Natural killer cell treated with Interleukin-12 subunit alpha and Interleukin-12 subunit beta and Interleukin-15 and Interleukin-18, amount 100 ng/mL, for 72 hours (primary cell): ENCODE data around the gene ATE1. TPM values are rescaled to one million over a fixed set of nuclear protein-coding genes. Genes with fewer than 3 reads are reported as not detected.
"Not testable (repeated sequence)": the region's sequence is repeated elsewhere in the genome, so short reads cannot be mapped to it uniquely, and the experiment has no call there.

ENCODE experiments used
- ATAC-seq, 2 donors: fragments of 150-1000 bp; cut with Tn5 transposase in 1 of 2; sonication (Bioruptor Pico), chemical (Tn5 transposase) in 1 of 2; 2 replicates each; pipeline ENCODE4 v1.10.0; 2021
- DNase-seq: peaks from one replicate; pipeline ENCODE4 v3.0.0; 2022; ENCODE audit warnings: low spot score
- H3K27ac Mint-ChIP-seq, 2 donors: 1 replicate in 1 of 2; 2 replicates in 1 of 2; pipeline ENCODE4 v1.8.0; 2022; ENCODE audit warnings: mixed read lengths in 2 of 2, mild to moderate bottlenecking in 1 of 2, moderate library complexity in 1 of 2
- H3K27me3 Mint-ChIP-seq, 2 donors: 1 replicate in 1 of 2; 2 replicates in 1 of 2; pipeline ENCODE4 v1.8.0; 2022; ENCODE audit warnings: mixed read lengths in 2 of 2
- H3K36me3 Mint-ChIP-seq: one replicate; pipeline ENCODE4 v1.8.0; 2022; ENCODE audit warnings: mixed read lengths
- H3K4me1 Mint-ChIP-seq, 2 donors: 1 replicate in 1 of 2; 2 replicates in 1 of 2; pipeline ENCODE4 v1.8.0; 2022; ENCODE audit warnings: low read depth in 2 of 2, mixed read lengths in 2 of 2, mild to moderate bottlenecking in 1 of 2
- H3K4me3 Mint-ChIP-seq: one replicate; pipeline ENCODE4 v1.8.0; 2022; ENCODE audit warnings: mixed read lengths
- H3K9me3 Mint-ChIP-seq: 2 replicates; pipeline ENCODE4 v1.8.0; 2022; ENCODE audit warnings: mixed read lengths
- total RNA-seq, 2 donors: library from RNA; stranded (reverse); gene quantifications; one replicate each; pipeline ENCODE4 v1.2.3, GENCODE V29; 2022

ATE1 gene
- total RNA-seq, 2 donors from 2014 or later = 27.7 to 32.6 TPM

- H3K9me3 Mint-ChIP-seq, H3K4me1 Mint-ChIP-seq, ATAC-seq, H3K4me3 Mint-ChIP-seq, H3K36me3 Mint-ChIP-seq, H3K27me3 Mint-ChIP-seq, DNase-seq, H3K27ac Mint-ChIP-seq: not testable (repeated sequence)
These were observed 101.1 kb downstream of the ATE1 start for GRCh38 chr10:121826773-121827172.

DNA sequence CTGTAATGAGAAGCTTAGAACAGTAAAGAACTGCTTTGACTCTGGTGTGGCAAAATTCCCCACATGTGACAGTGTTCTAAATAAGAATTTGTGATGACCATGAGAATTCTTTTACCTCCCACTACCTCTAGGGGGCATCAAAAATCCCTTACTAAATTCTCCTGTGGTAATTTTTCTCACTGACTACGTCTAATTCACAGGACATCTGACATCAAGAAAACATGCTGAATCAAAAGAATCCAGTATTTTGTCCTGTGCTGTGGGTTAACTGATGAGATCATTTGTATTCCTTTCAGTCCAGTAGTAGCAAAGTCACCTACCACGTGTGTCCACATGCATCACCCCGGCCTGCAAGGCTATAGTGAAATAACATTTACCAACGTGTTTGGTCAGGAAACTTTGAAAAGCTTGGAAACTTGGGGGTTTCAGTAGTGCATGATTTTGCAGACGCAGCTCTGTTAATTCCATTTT is 103.8 kb downstream of the ATE1 start:
- no peak for ATAC-seq
- Mint-ChIP-seq H3K4me1 (no peaks in the 10 kb centered on the region), H3K27me3 (no peaks in the 10 kb centered on the region), H3K27ac (no peak overlapping the region), H3K4me3 (no peak overlapping the region), H3K36me3 (no peaks in the 10 kb centered on the region), H3K9me3 (no peaks in the 10 kb centered on the region)
- no peak for DNase-seq

DNA sequence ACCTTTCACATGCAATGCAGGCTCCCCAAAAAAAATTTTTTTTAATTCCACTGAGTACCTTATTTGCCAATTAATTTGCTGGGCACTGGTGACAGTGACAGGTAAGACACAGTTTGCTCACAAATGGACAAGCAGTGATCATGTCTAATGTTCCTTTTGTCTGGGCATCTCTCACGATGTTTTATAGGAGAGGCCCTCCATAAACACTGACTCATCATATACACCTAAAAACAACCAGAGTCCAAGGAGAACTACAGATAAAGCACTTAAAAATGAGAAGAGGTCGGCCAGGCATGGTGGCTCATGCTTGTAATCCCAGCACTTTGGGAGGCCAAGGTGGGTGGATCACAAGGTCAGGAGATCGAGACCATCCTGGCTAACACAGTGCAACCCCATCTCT is 105.1 kb downstream of the ATE1 start:
- Mint-ChIP-seq H3K9me3 (no peaks in the 10 kb centered on the region), H3K27me3 (no peaks in the 10 kb centered on the region), H3K4me3 (no peak overlapping the region), H3K27ac (no peak overlapping the region), H3K4me1 (no peaks in the 10 kb centered on the region), H3K36me3 (no peaks in the 10 kb centered on the region)
- no peak for DNase-seq
- no peak for ATAC-seq

- peaks cover 0 to 3% of the 10 kb centered on the region in 2 donors for H3K4me1 Mint-ChIP-seq
These were observed 105.7 kb downstream of the ATE1 start for GRCh38 chr10:121822180-121822579.

GRCh38 chr10:121819049-121819448 is 108.8 kb downstream of the ATE1 start:
- no peak for DNase-seq
- Mint-ChIP-seq H3K27me3 (no peaks in the 10 kb centered on the region), H3K9me3 (no peaks in the 10 kb centered on the region), H3K4me1 (peaks cover 0 to 3% of the 10 kb centered on the region in 2 donors), H3K27ac (no peak overlapping the region), H3K36me3 (no peaks in the 10 kb centered on the region), H3K4me3 (no peak overlapping the region)
- no peak for ATAC-seq

More at GRCh38 chr10:121822180-121822579, 105.7 kb downstream of the ATE1 start:
- H3K27me3 Mint-ChIP-seq = no peaks in the 10 kb centered on the region
- ATAC-seq = no peak
- H3K9me3 Mint-ChIP-seq = no peaks in the 10 kb centered on the region
- no peak overlapping the region for H3K4me3 Mint-ChIP-seq
- no peak for DNase-seq
- H3K36me3 Mint-ChIP-seq = no peaks in the 10 kb centered on the region
- no peak overlapping the region for H3K27ac Mint-ChIP-seq

DNA sequence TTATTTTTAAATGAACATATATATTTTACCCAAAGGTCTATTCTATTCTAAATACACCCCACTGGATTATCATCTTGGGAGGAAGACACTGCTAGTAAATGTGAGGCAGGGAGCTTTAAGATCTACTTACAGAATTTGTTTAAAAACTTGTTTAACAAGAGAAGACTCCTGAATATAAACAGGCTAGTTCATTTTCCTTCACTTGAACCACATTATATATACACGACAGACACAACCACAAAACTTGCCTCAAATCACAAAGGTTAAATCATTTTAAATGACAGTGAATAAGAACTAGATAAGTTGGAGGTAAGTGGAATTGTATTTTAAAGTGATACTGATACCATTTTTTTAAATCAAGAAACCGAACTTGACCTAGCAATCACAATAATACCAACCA is 109.2 kb downstream of the ATE1 start:
- Mint-ChIP-seq H3K27me3 (no peaks in the 10 kb centered on the region), H3K4me3 (no peak overlapping the region), H3K9me3 (no peaks in the 10 kb centered on the region), H3K27ac (no peak overlapping the region), H3K36me3 (no peaks in the 10 kb centered on the region), H3K4me1 (peaks cover 0 to 3% of the 10 kb centered on the region in 2 donors)
- DNase-seq = no peak
- no peak for ATAC-seq

DNA sequence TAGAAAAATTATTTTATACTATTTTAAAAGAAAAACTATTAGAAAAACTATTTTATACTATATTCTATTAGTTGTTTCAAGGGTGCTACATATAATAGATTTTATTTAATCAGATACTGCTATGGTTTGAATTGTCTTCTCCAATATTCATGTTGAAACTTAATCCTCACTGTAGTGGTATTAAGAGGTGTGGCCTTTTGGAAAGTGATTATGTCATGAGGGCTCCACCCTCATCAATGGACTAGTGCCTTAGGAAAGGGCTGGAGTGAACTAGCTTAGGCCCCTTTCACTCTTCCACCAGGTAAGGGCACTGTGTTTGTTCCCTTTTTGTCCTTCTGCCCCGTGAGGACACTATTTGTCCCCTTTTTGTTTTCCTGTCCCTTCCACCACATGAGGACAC is 111.6 kb downstream of the ATE1 start:
- ATAC-seq (no peak), DNase-seq (no peak)
- Mint-ChIP-seq H3K27me3 (no peaks in the 10 kb centered on the region), H3K4me1 (peaks cover 0 to 3% of the 10 kb centered on the region in 2 donors), H3K36me3 (no peaks in the 10 kb centered on the region), H3K27ac (no peak overlapping the region), H3K9me3 (no peaks in the 10 kb centered on the region), H3K4me3 (no peak overlapping the region)

- Mint-ChIP-seq H3K27me3 (no peaks in the 10 kb centered on the region), H3K4me1 (peaks cover 0 to 3% of the 10 kb centered on the region in 2 donors), H3K27ac (no peak overlapping the region), H3K4me3 (no peak overlapping the region), H3K36me3 (no peaks in the 10 kb centered on the region), H3K9me3 (no peaks in the 10 kb centered on the region)
- DNase-seq = no peak
- no peak for ATAC-seq
These were observed 114.0 kb downstream of the ATE1 start for GRCh38 chr10:121813857-121814256.

- Mint-ChIP-seq H3K36me3 (no peaks in the 10 kb centered on the region), H3K27me3 (no peaks in the 10 kb centered on the region), H3K4me3 (no peak overlapping the region), H3K9me3 (no peaks in the 10 kb centered on the region), H3K27ac (no peak overlapping the region), H3K4me1 (peaks cover 0 to 3% of the 10 kb centered on the region in 2 donors)
- no peak for DNase-seq
- no peak for ATAC-seq
These were observed 114.5 kb downstream of the ATE1 start for GRCh38 chr10:121813211-121813815.

DNA sequence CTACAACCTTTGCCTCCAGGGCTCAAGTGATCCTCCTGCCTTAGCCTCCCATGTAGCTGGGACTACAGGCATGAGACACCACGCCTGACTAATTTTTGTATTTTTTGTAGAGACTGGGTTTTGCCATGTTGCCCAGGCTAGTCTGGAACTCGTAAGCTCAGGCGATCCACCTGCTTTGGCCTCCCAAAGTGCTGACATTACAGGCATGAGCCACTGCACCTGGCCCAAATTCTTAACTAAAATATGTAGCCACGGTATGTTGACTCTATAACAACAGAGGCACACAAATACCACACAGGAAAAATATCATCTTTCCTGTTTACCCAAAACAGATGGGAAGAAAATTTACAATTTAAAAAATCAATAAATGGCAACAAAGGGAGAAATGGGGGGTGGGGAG is 115.8 kb downstream of the ATE1 start:
- Mint-ChIP-seq H3K36me3 (no peaks in the 10 kb centered on the region), H3K27me3 (no peaks in the 10 kb centered on the region), H3K9me3 (no peaks in the 10 kb centered on the region), H3K4me1 (no peaks in the 10 kb centered on the region), H3K27ac (no peak overlapping the region), H3K4me3 (no peak overlapping the region)
- DNase-seq (no peak), ATAC-seq (no peak)

DNA sequence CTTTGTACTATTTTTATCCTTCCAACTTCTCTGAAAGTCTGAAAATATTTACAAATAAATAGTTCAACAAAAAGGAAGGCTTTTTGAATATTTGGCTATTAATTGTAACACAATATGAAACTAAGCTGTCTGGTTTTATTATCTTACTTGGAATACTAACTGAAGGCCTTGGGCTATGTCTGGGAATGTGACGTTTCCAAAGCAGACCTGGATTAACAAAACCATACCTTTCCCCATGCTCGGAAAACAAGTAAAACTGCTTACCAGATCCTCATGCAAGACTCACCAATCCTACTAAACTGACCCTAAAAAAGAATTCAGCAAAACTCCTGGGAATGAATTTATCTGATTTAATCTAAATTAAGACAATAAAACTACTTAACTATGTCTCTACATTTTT is 116.4 kb downstream of the ATE1 start:
- no peak overlapping the region for H3K4me3 Mint-ChIP-seq
- no peak for DNase-seq
- H3K4me1 Mint-ChIP-seq = no peaks in the 10 kb centered on the region
- no peaks in the 10 kb centered on the region for H3K36me3 Mint-ChIP-seq
- H3K27me3 Mint-ChIP-seq = no peaks in the 10 kb centered on the region
- no peak overlapping the region for H3K27ac Mint-ChIP-seq
- no peak for ATAC-seq
- no peaks in the 10 kb centered on the region for H3K9me3 Mint-ChIP-seq

DNA sequence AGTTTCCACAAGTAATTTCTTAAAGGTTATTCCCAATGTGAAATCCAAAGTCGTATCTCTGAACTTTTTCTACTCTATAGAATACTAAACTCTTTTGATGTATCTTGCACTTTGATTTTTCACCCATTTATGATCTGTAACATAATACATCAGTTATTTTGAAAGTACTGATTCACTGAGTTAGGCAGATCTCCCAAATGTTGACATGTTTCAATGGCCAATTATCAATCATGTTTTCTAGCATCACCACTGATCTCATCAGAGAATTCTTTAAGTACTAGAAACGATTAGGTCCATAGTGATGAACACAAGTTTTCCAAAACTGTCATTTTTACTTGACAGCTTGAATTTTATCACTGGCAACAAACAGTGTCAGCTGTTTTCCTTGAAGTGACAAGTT is 119.0 kb downstream of the ATE1 start:
- ATAC-seq (no peak), DNase-seq (no peak)
- Mint-ChIP-seq H3K36me3 (no peaks in the 10 kb centered on the region), H3K27ac (no peak overlapping the region), H3K4me1 (no peaks in the 10 kb centered on the region), H3K4me3 (no peak overlapping the region), H3K9me3 (no peaks in the 10 kb centered on the region), H3K27me3 (no peaks in the 10 kb centered on the region)

GRCh38 chr10:121804460-121804859 is 123.4 kb downstream of the ATE1 start:
- Mint-ChIP-seq H3K9me3 (no peaks in the 10 kb centered on the region), H3K4me1 (peaks cover 0 to 3% of the 10 kb centered on the region in 2 donors), H3K27ac (no peak overlapping the region), H3K4me3 (no peak overlapping the region), H3K27me3 (no peaks in the 10 kb centered on the region), H3K36me3 (no peaks in the 10 kb centered on the region)
- ATAC-seq (no peak), DNase-seq (no peak)

DNA sequence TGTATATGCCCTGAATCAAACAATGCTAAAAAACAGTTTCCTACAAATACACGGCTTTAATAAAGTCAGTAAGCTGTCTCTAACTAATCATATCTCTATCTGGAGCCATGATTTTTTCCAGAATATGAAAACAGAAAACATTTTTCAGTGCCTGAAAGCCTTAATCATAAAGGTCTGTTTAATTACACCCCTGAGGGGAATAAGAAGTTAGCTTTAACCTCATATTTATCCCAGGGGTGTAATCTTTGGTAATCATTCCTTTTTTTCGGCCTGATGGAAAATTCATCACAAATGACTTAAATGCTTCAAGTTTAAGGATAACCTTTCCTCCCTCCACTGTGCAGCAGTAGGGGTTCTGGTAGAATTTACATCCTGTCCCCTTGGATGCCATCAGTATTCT is 124.2 kb downstream of the ATE1 start:
- H3K4me3 Mint-ChIP-seq = no peak overlapping the region
- no peaks in the 10 kb centered on the region for H3K9me3 Mint-ChIP-seq
- H3K36me3 Mint-ChIP-seq = no peaks in the 10 kb centered on the region
- H3K27me3 Mint-ChIP-seq = no peaks in the 10 kb centered on the region
- DNase-seq = no peak
- no peak overlapping the region for H3K27ac Mint-ChIP-seq
- H3K4me1 Mint-ChIP-seq = peaks cover 0 to 3% of the 10 kb centered on the region in 2 donors
- no peak for ATAC-seq

DNA sequence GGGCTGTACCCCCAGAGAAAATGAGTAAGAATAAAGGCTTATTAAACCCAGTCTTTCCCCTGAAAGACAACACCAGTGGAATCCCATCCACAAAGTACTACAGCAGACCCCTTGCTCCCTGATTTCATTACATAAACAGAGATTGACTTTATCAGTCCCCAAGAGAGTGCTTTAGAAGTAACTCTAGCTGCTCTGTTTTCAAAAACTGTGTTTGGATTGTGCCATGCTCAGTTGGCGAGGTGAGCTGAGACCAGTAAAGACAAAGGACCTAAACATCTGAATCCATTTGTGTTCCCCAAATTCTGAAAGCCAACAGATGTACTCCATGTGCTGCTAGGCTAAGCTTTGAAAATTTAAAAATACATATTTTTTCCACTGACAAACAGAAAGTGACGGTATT is 127.0 kb downstream of the ATE1 start:
- no peaks in the 10 kb centered on the region for H3K27me3 Mint-ChIP-seq
- H3K36me3 Mint-ChIP-seq = no peaks in the 10 kb centered on the region
- H3K9me3 Mint-ChIP-seq = no peaks in the 10 kb centered on the region
- ATAC-seq (no peak), DNase-seq (no peak)
- no peak overlapping the region for H3K4me3 Mint-ChIP-seq
- H3K4me1 Mint-ChIP-seq = peaks cover 0 to 15% of the 10 kb centered on the region in 2 donors
- no peak overlapping the region for H3K27ac Mint-ChIP-seq
